ENCODE data around the gene ICAM2. TPM values are rescaled to one million over a fixed set of nuclear protein-coding genes. Genes with fewer than 3 reads are reported as not detected.
A peak's percentile ranks its signal among the peaks of the same experiment; 100 is the strongest.

Gene ICAM2
- total RNA-seq, 4 donors from 2014 or later: 6.4 to 24.3 (median 9.3) TPM; not detected in 1

GRCh38 chr17:63955791-63956190 lies 64.6 kb downstream of the ICAM2 start:
- no peak for DNase-seq
- Histone ChIP-seq H3K36me3 (no peaks in the 10 kb centered on the region), H3K4me1 (no peaks in the 10 kb centered on the region), H3K9me3 (no peaks in the 10 kb centered on the region), H3K27me3 (no peaks in the 10 kb centered on the region), H3K27ac (no peak overlapping the region), H3K4me3 (no peak overlapping the region)
- WGBS, 2 donors (ENCODE audit: low coverage in 1 of 2): 80 to 97% methylated on average over 1 to 4 of the region's 4 CpGs
- intact Hi-C loops (cut with DNase I; ENCODE audit: low total_unique reads) (no loop called here), in situ Hi-C loops (cut with MboI; ENCODE audit: low pct_ligation_motif_present in 1 of 4, low pct_unique_long_range_greater_than_20kb in 1 of 4, low sequenced_read_pairs in 3 of 4) (no loop called here)
- no peak for TF ChIP-seq CTCF (IDR thresholded peaks at IDR 0.05)
- TF ChIP-seq POLR2AphosphoS5 (IDR thresholded peaks at IDR 0.05): no peak
- TF ChIP-seq EP300 (IDR thresholded peaks at IDR 0.05; ENCODE audit: low read depth): no peak

GRCh38 chr17:63955232-63955631 lies 65.2 kb downstream of the ICAM2 start:
- in situ Hi-C loops (cut with MboI; ENCODE audit: low pct_ligation_motif_present in 1 of 4, low pct_unique_long_range_greater_than_20kb in 1 of 4, low sequenced_read_pairs in 3 of 4): no loop called here
- WGBS, 2 donors (ENCODE audit: low coverage in 1 of 2): 78% methylated on average over 11 of the region's 11 CpGs; no CpG with 5 or more reads in 1 of the 2 donors
- intact Hi-C loops (cut with DNase I; ENCODE audit: low total_unique reads): no loop called here

GRCh38 chr17:63954402-63955063 lies 65.9 kb downstream of the ICAM2 start:
- intact Hi-C loops (cut with DNase I; ENCODE audit: low total_unique reads) (no loop called here), in situ Hi-C loops (cut with MboI; ENCODE audit: low pct_ligation_motif_present in 1 of 4, low pct_unique_long_range_greater_than_20kb in 1 of 4, low sequenced_read_pairs in 3 of 4) (no loop called here)
- Histone ChIP-seq H3K9me3 (no peaks in the 10 kb centered on the region), H3K4me1 (no peaks in the 10 kb centered on the region), H3K4me3 (no peak overlapping the region), H3K27me3 (no peaks in the 10 kb centered on the region), H3K36me3 (no peaks in the 10 kb centered on the region), H3K27ac (no peak overlapping the region)
- 51% methylated on average over 11 of the region's 11 CpGs; no CpG with 5 or more reads in 1 of the 2 donors for WGBS, 2 donors (ENCODE audit: low coverage in 1 of 2)
- peak; percentile 34 for DNase-seq
- TF ChIP-seq POLR2A (IDR thresholded peaks at IDR 0.05) (no peak), CTCF (IDR thresholded peaks at IDR 0.05) (no peak), EP300 (IDR thresholded peaks at IDR 0.05; ENCODE audit: low read depth) (no peak), POLR2AphosphoS5 (IDR thresholded peaks at IDR 0.05) (no peak)

More at GRCh38 chr17:63955232-63955631, 65.2 kb downstream of the ICAM2 start:
- no peak for TF ChIP-seq EP300 (IDR thresholded peaks at IDR 0.05; ENCODE audit: low read depth)
- Histone ChIP-seq H3K4me3 (no peak overlapping the region), H3K4me1 (no peaks in the 10 kb centered on the region), H3K9me3 (no peaks in the 10 kb centered on the region), H3K36me3 (no peaks in the 10 kb centered on the region), H3K27ac (no peak overlapping the region), H3K27me3 (no peaks in the 10 kb centered on the region)
- no peak for DNase-seq

Other genes with a start within 250 kb of the ICAM2 start
- gene CCDC47, start 247.0 kb downstream of the ICAM2 start, total RNA-seq: 100 to 1,000 TPM in 3 of 4 donors, 10 to 100 TPM in 1; 78.2 to 129 (median 101) TPM
- 100 to 1,000 TPM in 2 of 4 donors, 10 to 100 TPM in 2; 71.8 to 129 (median 99.4) TPM for gene DDX42, start 246.5 kb downstream of the ICAM2 start, total RNA-seq
- gene PSMC5, start 193.2 kb downstream of the ICAM2 start, total RNA-seq: 100 to 1,000 TPM in 1 of 4 donors, 10 to 100 TPM in 3; 63.2 to 131 (median 77.9) TPM
- 10 to 100 TPM; 17.7 to 45.9 (median 34.6) TPM for gene FTSJ3, start 193.0 kb downstream of the ICAM2 start, total RNA-seq
- 100 to 1,000 TPM in 3 of 4 donors, 10 to 100 TPM in 1; 99.0 to 130 (median 109) TPM for gene SMARCD2, start 177.9 kb downstream of the ICAM2 start, total RNA-seq
- not detected for gene CSH2, start 147.0 kb downstream of the ICAM2 start, total RNA-seq
- not detected for gene GH2, start 138.7 kb downstream of the ICAM2 start, total RNA-seq
- gene CSH1, start 124.1 kb downstream of the ICAM2 start, total RNA-seq: not detected
- not detected for gene CSHL1, start 109.4 kb downstream of the ICAM2 start, total RNA-seq
- not detected for gene GH1, start 101.8 kb downstream of the ICAM2 start, total RNA-seq
- 10 to 100 TPM in 2 of 4 donors, under 1 TPM in 1, not detected in 1; 0.68 to 38.9 (median 20.0) TPM for gene CD79B, start 88.3 kb downstream of the ICAM2 start, total RNA-seq
- under 1 TPM in 3 of 4 donors, not detected in 1; 0.14 to 0.48 (median 0.20) TPM for gene SCN4A, start 47.7 kb downstream of the ICAM2 start, total RNA-seq
- gene PRR29, start 22.3 kb downstream of the ICAM2 start, total RNA-seq: not detected
- 10 to 100 TPM in 3 of 4 donors, 1 to 10 TPM in 1; 7.8 to 29.2 (median 12.8) TPM for gene ERN1, start 109.5 kb upstream of the ICAM2 start, total RNA-seq
- 100 to 1,000 TPM in 1 of 4 donors, 10 to 100 TPM in 3; 12.3 to 137 (median 30.3) TPM for gene TEX2, start 242.6 kb upstream of the ICAM2 start, total RNA-seq